SH-SY5Y (cell line): ENCODE data around the gene FNBP1.

Source experiments
- GATA2 ChIP-seq: IDR thresholded peaks from 2 replicates; pipeline ENCODE4 v1.6.1; 2011; ENCODE audit warnings: mild to moderate bottlenecking, low read depth, low read length
- GATA3 ChIP-seq: IDR thresholded peaks from 2 replicates; pipeline ENCODE4 v1.6.1; 2011; ENCODE audit warnings: low read depth, mild to moderate bottlenecking, low read length, moderate library complexity

Gene FNBP1

DNA sequence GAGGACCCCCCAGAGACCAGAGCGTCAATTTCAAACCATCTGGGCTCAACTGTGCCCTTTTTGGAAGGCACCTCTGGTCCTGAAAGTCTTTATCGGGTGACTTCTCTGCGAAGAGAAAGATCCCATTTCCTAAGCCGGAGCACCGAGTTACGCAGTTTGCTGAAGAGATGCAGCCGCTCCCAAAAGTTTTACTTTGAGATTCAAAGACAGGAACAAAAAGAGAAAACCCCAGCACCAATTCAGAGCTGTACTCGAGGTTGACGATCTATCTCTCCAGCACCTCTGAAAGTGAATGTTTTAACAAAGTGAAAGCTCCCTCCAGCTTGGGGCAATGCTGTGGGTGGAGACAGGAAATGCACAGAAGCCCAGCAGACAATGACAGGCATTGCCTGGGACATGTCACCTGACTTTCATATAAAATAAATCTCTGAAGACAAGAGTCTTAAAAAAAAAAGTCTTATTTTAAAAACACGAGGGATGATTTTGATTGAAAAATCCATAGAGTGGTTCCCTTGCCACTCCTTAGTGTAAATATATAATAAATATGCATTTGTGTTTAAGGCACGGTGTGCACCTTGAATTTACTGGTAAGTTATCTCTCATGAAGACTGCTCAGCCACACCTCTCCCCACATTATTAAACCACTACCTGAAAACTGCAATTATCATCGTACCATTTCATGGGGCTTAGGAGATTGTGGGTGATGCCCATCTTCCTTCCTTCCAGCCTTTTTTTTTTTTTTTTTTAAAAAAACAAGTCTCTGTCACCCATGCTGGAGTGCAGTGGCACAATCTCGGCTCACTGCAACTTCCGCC, 79.9 kb downstream of the FNBP1 start:
- no peak for TF ChIP-seq GATA2
- no peak for TF ChIP-seq GATA3

DNA sequence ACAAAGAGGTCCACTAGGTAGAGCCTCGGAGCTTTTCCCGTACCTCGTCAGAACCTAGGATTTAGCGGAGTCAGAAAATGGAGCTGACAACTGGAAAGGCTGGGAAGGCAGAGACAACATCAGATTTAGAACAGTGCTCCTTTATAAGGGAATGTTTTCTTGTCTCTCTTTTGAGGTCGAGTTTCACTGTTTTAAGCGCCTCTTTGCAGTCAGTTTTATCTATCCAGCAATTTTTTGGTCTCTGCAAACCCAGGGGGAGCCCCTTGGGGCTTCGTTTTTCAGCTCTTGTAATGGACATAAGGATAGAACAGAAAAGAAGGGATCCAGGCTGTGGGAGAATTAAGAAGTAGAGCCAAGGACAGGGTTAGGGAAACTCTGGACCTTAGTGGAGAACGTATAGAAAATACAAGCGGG, 80.5 kb downstream of the FNBP1 start:
- TF ChIP-seq GATA3 (no peak), GATA2 (no peak)

DNA sequence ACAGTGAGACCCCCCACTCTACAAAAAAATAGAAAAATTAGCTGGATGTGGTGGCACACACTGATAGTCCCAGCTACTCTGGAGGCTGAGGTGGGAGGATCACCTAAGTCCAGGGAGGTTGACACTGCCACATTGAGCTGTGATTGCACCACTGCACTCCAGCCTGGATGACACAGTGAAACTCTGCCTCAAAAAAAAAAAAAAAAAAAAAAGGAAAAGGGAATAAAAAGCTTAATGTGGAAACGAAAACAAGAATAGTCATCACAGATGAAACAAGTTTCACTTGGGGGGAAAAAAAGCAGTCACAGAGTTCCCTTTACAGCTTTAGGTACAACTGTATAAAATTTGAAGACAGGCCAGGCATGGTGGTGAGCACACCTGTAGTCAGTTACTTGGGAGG, 84.2 kb downstream of the FNBP1 start:
- TF ChIP-seq GATA2, result no peak
- no peak for TF ChIP-seq GATA3

DNA sequence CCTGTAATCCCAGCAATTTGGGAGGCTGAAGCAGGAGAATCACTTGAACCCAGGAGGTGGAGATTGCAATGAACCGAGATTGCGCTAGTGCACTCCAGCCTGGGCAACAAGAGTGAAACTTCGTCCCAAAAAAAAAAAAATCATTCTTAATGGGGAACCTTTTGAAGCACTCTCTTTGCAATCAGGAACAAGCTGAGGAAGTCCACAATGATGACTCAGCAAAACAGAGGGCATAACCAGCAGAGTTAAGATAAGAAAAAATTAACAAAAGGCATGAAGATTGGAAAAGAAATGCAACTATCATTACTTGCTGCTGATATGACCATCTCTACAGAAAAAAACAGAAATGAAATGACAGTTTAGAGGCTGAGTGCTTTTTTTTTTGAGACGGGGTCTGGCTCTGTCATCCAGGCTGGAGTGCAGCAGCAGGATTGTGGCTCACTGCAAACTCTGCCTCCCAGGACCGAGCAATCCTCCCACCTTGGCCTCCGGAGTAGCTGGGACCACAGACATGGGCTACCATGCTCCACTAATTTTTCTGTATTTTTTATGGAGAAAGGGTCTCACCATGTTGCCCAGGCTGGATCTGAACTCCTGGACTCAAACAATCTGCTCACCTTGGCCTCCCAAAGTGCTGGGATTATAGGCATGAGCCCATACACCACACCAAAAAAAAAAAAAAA, 88.0 kb downstream of the FNBP1 start:
- TF ChIP-seq GATA2 (no peak), GATA3 (no peak)

DNA sequence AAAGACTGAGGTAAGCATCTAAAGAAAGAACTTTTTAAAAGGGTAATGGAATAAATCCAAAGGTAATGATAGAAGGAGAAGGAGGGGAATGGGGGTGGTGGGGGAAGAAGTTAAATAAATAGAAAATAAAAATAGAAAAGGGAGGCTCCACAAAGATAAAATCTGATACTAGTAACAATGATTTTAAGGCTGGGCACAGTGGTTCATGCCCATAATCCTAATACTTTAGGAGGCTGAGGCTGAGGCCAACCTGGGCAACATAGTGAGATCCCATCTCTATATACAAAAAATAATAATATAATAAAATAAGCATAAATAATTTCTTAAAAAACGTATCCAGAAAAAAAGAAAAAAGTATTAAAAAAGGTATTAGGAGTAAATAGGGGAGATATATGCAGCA, 89.3 kb downstream of the FNBP1 start:
- TF ChIP-seq GATA2 (no peak), GATA3 (no peak)

DNA sequence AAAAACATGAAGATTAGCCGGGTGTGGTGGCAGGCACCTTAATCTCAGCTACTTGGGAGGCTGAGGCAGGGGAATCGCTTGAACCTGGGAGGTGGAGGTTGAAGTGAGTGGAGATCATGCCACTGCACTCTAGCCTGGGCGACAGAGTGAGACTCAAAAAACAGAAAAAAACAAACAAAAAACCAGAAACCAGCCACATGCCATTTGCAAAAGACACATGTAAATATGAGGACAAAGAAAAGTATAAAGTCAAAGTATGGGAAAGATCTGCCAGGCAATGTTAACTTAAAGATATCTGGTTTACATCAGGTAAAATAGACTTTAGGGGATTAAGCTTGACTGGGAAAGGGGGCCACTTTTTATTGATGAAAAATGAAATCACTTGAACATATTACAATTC, 90.7 kb downstream of the FNBP1 start:
- TF ChIP-seq GATA3 (no peak), GATA2 (no peak)

DNA sequence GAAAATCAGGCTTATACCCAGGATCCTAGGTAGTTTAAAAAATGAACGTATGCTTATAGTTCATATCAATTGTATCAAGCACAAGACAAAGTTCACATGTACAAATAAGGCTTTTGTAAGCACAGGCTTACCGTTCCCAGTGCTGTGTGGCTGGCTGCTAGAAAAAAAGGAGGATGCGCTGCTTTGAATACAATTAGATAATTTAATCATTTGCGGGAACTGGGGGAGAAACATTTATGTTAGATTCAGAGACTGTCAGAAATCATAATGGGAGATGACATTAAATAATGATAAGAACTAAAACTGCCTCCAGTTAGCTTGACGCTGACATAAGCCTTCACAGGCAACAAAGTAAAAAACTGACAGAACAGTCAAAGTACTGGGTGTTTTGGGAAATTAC, 93.2 kb downstream of the FNBP1 start:
- TF ChIP-seq GATA3 (no peak), GATA2 (no peak)

DNA sequence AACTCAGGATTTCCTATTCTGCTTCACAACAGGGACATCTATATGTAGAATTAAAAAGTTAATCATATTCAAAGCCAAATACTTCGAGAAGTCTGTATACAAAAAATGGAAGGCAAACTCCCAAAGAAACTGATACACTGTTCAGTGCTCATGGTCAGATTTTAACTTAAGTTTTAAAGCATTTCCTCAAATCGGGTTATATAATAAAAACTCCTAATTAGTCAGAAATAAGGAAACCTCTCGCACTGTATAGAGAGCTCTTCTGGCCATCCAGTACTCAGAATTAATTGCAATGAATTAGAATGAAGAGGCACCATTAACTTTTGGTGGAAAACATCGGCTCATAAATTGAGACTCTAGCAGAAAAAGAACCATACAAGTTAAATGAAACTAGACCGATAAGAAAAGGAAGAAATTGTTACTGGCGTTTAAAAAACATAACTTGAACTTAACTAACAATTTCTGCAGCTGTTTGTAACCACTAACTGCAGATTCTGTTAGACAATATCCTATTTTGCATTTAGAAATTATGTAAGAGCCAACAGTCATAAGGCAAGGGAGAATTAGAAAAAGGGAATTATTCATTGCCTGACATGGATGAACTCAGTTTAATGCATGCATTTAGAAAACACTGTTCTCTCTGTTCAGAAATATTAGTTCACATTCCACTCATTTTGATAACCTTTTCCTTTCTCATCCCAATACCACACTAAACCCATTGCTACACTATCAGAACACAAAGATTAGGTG, 96.6 kb downstream of the FNBP1 start:
- no peak for TF ChIP-seq GATA2
- TF ChIP-seq GATA3, result no peak

DNA sequence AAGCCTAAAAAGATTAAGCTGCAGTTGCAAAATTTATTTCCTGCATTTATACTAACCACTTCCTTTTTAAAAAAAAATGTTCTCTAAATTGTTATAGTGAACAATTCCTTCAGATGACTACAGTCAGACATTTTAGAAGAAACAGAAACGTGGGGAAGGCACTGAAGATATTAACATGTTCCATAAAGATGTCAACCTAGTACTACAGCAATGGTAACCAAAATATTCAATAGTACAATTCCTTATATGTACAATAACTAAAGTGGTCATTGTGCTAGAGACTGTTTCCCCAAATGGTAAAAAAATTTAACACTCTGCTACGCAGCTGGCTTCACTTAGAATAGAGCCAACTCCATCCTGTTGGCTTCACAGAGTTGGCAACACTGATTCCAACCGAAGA, 97.7 kb downstream of the FNBP1 start:
- TF ChIP-seq GATA2, result no peak
- no peak for TF ChIP-seq GATA3

DNA sequence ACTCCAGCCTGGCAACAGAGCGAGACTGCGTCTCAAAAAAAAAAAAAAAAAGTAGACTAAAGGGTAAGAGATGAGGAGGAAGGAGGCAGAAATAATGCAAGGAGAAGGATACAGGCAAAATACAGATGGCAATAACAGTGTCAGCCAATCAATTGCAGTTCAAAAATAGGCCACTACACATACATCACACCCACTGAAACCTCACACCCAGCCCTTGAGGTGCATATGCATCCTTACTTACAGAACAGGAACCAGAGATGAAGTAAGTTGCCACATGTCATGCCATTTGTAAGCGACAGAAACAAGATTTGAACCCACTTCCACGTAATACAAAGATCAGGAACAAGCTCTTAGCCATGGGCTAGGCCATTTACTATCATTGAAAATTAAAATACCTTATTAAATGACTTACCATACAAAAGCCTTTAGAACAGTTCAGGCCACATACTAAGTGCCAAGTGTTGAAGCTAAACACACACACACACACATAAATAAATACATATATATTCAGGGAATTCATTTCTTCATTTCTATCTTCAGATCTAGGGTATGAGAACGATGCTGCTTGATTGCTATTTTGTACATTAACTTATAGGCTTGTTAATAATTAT, 98.4 kb downstream of the FNBP1 start:
- TF ChIP-seq GATA3 (no peak), GATA2 (no peak)

DNA sequence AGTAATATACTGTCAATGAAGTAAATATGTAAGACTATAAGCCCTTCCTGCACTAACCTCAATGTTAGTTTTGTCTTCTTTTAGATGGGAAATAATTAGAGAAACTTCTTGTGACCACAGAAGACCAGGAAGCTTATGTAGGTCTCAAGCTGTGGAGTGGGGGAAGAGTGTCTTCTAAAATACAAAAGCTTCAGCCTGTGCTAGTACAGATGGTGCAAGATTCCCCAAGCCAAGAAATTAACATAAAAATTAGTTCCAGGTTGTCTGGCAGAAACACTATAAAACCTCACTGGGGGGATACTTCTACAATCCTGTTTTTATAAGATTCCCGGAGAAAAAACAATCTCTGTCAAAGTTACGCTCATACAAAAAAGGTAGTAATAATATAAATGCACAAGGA, 103.6 kb downstream of the FNBP1 start:
- TF ChIP-seq GATA3 (no peak), GATA2 (no peak)

DNA sequence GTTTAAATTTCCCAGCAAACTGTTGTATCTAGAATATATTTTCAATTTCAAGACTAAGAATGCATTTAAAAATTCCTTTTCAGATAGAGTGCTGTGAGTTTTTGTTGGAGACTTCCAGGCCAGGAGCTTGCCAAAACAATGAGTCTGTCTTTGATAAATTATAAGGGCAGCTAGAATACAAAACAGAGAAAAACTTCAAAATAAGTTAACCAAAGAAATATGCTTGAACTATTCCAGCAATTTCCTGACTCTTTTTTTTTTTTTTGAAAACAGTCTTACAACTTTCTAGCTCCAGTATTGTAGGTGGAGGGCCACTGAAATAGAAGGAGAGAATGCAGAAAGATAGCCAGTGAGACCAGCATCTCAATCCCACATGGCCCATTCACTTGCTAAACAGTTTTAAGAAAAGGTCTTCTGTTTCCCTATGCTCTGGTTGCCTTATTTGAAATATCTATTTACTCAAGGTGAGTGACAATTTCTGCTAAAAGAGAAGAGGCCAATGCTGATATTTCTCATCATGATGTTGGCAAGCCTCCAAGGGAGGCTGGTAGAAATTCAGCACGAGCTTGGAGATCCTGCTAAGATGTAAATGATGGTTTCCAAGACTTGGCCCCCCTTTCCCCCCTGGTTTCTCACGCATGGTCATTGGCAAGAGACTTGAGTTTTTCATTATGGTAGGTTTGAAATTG, 104.6 kb downstream of the FNBP1 start:
- TF ChIP-seq GATA2 (no peak), GATA3 (no peak)

DNA sequence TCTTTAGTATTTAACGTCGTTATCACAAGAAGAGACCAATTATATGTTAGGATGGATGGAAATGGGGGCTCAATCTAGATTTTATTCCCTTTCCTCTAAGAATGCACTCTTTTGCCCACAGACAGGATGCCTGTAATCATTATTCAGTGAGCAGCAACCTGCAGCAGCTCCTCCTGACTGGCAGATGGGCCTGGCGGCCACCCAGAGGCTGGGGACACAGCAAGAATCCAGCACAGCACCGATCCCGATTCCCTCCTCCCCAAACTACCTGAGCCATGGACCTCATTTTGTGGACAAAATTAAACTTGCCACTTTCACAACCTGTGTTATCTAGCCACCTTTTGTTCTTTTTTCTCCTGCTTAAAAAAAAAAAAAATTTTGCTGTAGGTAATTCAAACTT, 106.8 kb downstream of the FNBP1 start:
- no peak for TF ChIP-seq GATA2
- TF ChIP-seq GATA3, result no peak

DNA sequence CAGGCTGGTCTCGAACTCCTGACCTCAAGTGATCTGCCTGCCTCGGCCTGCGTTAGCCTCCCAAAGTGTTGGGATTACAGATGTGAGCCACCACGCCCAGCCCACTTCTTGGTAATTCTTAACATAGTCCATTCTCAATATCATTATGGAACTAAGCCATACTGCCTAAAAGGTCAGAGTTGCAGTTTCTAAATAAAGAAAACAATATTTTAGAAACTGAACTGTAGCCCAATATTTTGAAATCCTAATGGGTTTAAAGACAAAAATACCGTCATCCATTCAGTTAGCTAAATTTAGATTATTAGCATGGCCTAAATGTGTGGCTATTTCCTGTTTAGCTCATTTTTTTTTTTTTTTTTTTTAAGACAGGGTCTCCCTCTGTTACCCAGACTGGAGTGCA, 108.2 kb downstream of the FNBP1 start:
- TF ChIP-seq GATA3, result no peak
- no peak for TF ChIP-seq GATA2
